ENCODE data around the gene KRT7. TPM values are rescaled to one million over a fixed set of nuclear protein-coding genes. Genes with fewer than 3 reads are reported as not detected.

KRT7 gene
- total RNA-seq, 1 donor from 2014 or later: 1,355 TPM

DNA sequence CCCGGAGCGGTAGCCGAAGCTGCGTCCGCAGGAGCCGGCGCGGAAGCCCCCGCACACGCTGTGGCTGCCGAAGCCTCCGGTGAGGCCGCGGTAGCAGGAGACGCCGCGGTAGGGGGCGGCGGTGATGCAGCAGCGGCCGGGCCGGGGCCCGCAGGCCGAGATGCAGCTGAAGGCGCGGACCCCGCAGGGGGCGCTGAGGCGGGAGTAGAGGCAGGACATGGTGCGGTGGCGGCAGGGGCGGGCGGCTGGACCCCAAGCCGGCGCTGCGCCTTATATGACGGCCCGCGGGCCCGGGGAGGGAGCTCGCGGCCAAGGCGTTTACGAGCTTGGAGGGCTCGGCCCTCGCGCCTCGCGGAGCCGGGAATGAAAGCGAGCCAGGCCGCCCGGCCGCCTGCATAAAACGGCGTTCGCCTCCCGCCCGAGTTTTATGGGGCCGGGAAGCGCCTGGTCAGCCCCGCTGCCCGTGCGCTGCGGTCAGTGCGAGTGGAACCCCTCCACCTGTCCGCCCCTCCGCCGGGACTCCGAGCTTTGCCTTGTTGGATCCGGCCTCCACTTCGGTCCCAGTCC lies 25.4 kb downstream of the KRT7 start:
- H3K27me3 ChIP-seq (ENCODE audit: control insufficient read depth, insufficient read depth, low read length): peaks cover 18% of the 10 kb centered on the region

GRCh38 chr12:52259657-52260243 lies 26.7 kb downstream of the KRT7 start:
- no peak for DNase-seq (ENCODE audit: low read depth)
- TF ChIP-seq CTCF (IDR thresholded peaks at IDR 0.05; ENCODE audit: insufficient read depth, low read length, poor library complexity, severe bottlenecking): no peak
- no peak overlapping the region for H3K4me3 ChIP-seq (ENCODE audit: low read depth, low read length)
- H3K36me3 ChIP-seq (ENCODE audit: control insufficient read depth, insufficient read depth, low read length): no peaks in the 10 kb centered on the region
- peaks cover 19% of the 10 kb centered on the region for H3K27me3 ChIP-seq (ENCODE audit: control insufficient read depth, insufficient read depth, low read length)

More for the DNA sequence above, 25.4 kb downstream of the KRT7 start:
- Histone ChIP-seq H3K36me3 (ENCODE audit: control insufficient read depth, insufficient read depth, low read length) (no peaks in the 10 kb centered on the region), H3K4me3 (ENCODE audit: low read depth, low read length) (no peak overlapping the region)
- no peak for TF ChIP-seq CTCF (IDR thresholded peaks at IDR 0.05; ENCODE audit: insufficient read depth, low read length, poor library complexity, severe bottlenecking)
- no peak for DNase-seq (ENCODE audit: low read depth)

DNA sequence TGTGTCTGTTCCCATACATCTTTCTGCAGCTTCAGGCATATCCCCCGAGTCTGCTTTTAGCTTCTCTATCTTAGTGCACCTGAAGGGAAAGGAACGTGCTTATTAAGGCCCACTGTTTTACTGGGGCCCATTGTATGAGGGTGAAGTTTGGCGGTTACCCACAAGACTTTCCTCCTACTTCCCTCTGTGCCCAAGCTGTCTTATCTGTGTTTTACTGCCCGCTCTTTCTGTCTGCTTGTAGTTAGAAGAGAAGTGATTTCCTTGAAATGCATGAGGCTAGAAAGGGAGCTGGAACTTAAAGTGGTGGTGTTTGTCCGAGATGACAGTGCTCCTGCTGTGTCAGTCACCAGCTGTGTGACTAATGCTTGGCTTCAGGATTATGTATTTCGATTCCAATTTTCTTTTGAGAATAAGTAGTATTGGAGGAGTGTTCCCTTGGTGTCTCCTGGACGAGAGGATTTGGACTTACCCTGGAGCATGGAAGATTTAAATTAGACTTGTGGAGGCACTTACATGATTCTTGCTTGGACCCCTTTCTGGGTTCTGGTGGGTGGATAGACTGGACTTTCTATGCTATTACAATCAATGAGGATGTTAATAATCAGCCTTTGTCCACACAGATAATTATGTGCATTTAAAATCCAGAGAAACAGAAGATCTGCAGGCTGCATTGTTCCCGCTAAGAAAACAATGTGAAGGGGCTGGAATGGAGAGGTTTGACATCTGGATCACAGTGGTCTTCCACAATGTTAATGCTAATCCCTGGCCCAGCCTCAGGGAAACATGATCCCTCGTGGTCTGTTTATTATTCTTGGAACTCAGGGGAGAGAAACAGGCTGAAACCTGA lies 27.5 kb downstream of the KRT7 start:
- TF ChIP-seq CTCF (IDR thresholded peaks at IDR 0.05; ENCODE audit: insufficient read depth, low read length, poor library complexity, severe bottlenecking): no peak
- Histone ChIP-seq H3K27me3 (ENCODE audit: control insufficient read depth, insufficient read depth, low read length) (peaks cover 19% of the 10 kb centered on the region), H3K36me3 (ENCODE audit: control insufficient read depth, insufficient read depth, low read length) (no peaks in the 10 kb centered on the region), H3K4me3 (ENCODE audit: low read depth, low read length) (no peak overlapping the region)
- DNase-seq (ENCODE audit: low read depth): no peak

- DNase-seq (ENCODE audit: low read depth): no peak
- peaks cover 19% of the 10 kb centered on the region for H3K27me3 ChIP-seq (ENCODE audit: control insufficient read depth, insufficient read depth, low read length)
- no peaks in the 10 kb centered on the region for H3K36me3 ChIP-seq (ENCODE audit: control insufficient read depth, insufficient read depth, low read length)
- H3K4me3 ChIP-seq (ENCODE audit: low read depth, low read length): no peak overlapping the region
- TF ChIP-seq CTCF (IDR thresholded peaks at IDR 0.05; ENCODE audit: insufficient read depth, low read length, poor library complexity, severe bottlenecking): no peak
These were observed 28.1 kb downstream of the KRT7 start for GRCh38 chr12:52261208-52261484.

DNA sequence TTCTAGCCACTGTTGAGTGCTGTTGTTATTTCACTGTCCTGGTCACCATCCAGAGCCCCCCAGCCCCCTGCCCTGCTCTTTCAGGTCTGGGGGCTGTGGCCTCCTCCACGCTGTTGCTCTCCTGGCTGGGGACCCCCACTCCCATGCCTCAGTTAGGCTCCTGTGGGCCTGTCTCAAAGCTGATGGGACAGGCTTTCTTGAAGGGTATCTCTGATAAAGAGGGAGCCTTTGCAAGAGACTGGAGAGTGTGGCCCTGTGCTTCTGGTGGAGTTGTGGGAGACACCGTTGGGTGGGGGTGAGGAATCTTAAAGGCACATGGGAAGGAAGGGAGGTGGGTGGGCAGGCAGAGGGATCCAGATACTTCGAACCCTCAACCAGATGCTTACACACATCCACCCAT lies 29.2 kb downstream of the KRT7 start:
- Histone ChIP-seq H3K36me3 (ENCODE audit: control insufficient read depth, insufficient read depth, low read length) (no peaks in the 10 kb centered on the region), H3K27me3 (ENCODE audit: control insufficient read depth, insufficient read depth, low read length) (peaks cover 15% of the 10 kb centered on the region), H3K4me3 (ENCODE audit: low read depth, low read length) (no peak overlapping the region)
- DNase-seq (ENCODE audit: low read depth): no peak
- TF ChIP-seq CTCF (IDR thresholded peaks at IDR 0.05; ENCODE audit: insufficient read depth, low read length, poor library complexity, severe bottlenecking): no peak

Data from kidney epithelial cell (primary cell).